ENCODE results near the gene PTPRN2. TPM values are rescaled to one million over a fixed set of nuclear protein-coding genes. Genes with fewer than 3 reads are reported as not detected.

The PTPRN2 gene
- total RNA-seq, 2 experiments from 2014 or later, result 0.70 TPM; not detected in 1

DNA sequence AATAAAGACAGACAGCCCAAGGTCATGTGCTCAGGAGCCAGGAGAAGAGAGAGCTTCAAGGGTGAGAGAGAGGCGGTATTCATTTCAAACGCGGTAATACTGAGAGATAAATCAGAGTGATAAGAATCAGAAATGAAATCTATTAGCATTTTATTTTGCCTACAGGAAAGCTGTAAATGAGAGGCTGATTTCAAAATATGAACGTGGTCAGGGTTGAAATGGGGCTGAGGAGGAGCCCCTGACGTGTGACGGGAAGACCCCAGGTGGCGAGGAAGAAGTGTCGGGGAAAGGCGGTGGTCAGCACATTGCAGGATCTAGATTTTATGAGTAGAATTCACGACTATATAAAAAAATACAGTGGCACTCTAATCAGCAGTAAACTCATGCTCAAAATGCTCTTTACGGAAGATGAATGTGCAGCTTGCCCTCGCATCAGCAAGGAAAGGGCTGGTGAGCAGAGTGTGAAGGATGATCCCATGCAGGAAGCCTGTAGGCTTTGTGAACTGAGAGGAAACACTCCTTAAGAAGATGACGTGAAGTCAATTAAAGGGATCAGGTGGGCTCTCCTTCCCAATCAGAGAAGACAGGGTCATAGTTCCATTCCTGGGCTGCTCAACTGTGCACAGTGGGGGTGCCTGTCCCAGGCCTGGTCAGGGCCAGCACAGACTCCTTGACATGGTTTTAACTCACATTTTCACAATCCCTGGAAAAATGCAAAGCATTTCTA is 360.2 kb downstream of the PTPRN2 start:
- Histone ChIP-seq H3K9me2 (ENCODE audit: insufficient read depth, low read length) (no peaks in the 10 kb centered on the region), H4K20me1 (ENCODE audit: insufficient read depth, low read length) (no peaks in the 10 kb centered on the region), H3K9me3 (ENCODE audit: low read length) (no peaks in the 10 kb centered on the region), H3K36me3 (ENCODE audit: insufficient read depth, low read length) (no peaks in the 10 kb centered on the region), H3K4me1 (ENCODE audit: insufficient read depth, low read length, poor library complexity, severe bottlenecking) (no peaks in the 10 kb centered on the region), H3K79me2 (ENCODE audit: insufficient read depth, low read depth, low read length) (no peaks in the 10 kb centered on the region), H3K4me3 (ENCODE audit: low read depth, low read length, poor library complexity, severe bottlenecking) (no peak overlapping the region), H3K4me2 (ENCODE audit: low read length) (no peak overlapping the region), H2AFZ (ENCODE audit: low read length) (no peak overlapping the region), H3K27ac (ENCODE audit: low read depth, low read length, poor library complexity, severe bottlenecking) (no peak overlapping the region)
- DNase-seq (ENCODE audit: low spot score), result no peak
- ChIA-PET CTCF (ENCODE audit: unreplicated experiment) (interaction anchor here (0.6 kb wide), 1 partner anchor 29 kb away, joined by 3 read pairs; no protein-coding TSS in a partner anchor), POLR2A (no interaction called here)
- no TSS peak for BruUV-seq (replicated peaks)
- TF ChIP-seq, protein P1, sequence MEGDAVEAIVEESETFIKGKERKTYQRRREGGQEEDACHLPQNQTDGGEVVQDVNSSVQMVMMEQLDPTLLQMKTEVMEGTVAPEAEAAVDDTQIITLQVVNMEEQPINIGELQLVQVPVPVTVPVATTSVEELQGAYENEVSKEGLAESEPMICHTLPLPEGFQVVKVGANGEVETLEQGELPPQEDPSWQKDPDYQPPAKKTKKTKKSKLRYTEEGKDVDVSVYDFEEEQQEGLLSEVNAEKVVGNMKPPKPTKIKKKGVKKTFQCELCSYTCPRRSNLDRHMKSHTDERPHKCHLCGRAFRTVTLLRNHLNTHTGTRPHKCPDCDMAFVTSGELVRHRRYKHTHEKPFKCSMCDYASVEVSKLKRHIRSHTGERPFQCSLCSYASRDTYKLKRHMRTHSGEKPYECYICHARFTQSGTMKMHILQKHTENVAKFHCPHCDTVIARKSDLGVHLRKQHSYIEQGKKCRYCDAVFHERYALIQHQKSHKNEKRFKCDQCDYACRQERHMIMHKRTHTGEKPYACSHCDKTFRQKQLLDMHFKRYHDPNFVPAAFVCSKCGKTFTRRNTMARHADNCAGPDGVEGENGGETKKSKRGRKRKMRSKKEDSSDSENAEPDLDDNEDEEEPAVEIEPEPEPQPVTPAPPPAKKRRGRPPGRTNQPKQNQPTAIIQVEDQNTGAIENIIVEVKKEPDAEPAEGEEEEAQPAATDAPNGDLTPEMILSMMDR (conservative IDR thresholded peaks at IDR 0.05; ENCODE audit: low read length), result no peak
- TF ChIP-seq EZH2phosphoT487 (IDR thresholded peaks at IDR 0.05; ENCODE audit: borderline replicate concordance, low read depth, low read length), result no peak
- intact Hi-C loops (cut with micrococcal nuclease; ENCODE audit: unreplicated experiment), result no loop called here

DNA sequence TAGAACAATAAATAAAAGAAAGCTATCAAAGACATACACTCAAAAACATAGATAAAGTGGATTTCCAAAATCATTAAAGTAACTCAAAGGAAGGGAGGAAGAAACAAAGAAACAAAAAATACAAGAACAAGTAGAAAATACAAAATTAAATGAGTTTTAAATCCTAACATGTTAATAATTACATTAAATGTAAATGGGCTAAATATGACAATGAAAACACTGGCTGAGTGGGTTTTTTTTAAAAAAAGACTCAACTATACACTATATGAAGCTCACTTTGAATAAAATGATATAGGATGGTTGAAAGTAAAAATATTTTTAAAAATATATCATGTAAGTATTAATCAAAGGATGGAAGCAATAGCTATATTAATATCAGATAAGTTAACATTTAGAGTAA is 371.4 kb downstream of the PTPRN2 start:
- ChIA-PET POLR2A (no interaction called here), CTCF (ENCODE audit: unreplicated experiment) (no interaction called here)
- Histone ChIP-seq H3K79me2 (ENCODE audit: insufficient read depth, low read depth, low read length) (no peaks in the 10 kb centered on the region), H3K4me1 (ENCODE audit: insufficient read depth, low read length, poor library complexity, severe bottlenecking) (no peaks in the 10 kb centered on the region), H3K4me3 (ENCODE audit: low read depth, low read length, poor library complexity, severe bottlenecking) (no peak overlapping the region), H3K4me2 (ENCODE audit: low read length) (no peak overlapping the region), H2AFZ (ENCODE audit: low read length) (no peak overlapping the region), H3K36me3 (ENCODE audit: insufficient read depth, low read length) (no peaks in the 10 kb centered on the region), H3K9me3 (ENCODE audit: low read length) (0 out of 2 replicates have a peak, but pooled peaks cover 4% of the 10 kb centered on the region), H4K20me1 (ENCODE audit: insufficient read depth, low read length) (no peaks in the 10 kb centered on the region), H3K9me2 (ENCODE audit: insufficient read depth, low read length) (no peaks in the 10 kb centered on the region), H3K27ac (ENCODE audit: low read depth, low read length, poor library complexity, severe bottlenecking) (no peak overlapping the region)
- DNase-seq (ENCODE audit: low spot score), result no peak
- no TSS peak for BruUV-seq (replicated peaks)
- TF ChIP-seq EZH2phosphoT487 (IDR thresholded peaks at IDR 0.05; ENCODE audit: borderline replicate concordance, low read depth, low read length), result no peak
- TF ChIP-seq, protein P1 (conservative IDR thresholded peaks at IDR 0.05; ENCODE audit: low read length), result no peak
- intact Hi-C loops (cut with micrococcal nuclease; ENCODE audit: unreplicated experiment), result no loop called here

DNA sequence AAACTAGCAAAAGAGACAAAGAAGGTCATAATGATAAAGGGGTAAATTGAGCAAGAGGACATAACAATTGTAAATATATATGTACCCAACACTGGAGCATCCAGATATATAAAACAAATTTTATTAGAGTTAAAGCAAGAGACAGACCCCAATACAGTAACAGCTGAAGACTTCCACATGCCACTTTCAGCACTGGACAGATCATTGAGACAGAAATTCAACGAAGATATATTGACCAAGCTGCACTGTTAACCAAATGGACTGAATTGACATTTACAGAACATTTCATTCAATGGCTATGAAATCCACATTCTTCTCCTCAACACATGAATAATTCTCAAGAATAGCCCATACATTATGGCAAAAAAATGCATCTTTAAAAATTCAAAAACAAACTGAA is 378.2 kb downstream of the PTPRN2 start:
- Histone ChIP-seq H2AFZ (ENCODE audit: low read length) (no peak overlapping the region), H3K4me2 (ENCODE audit: low read length) (no peak overlapping the region), H4K20me1 (ENCODE audit: insufficient read depth, low read length) (no peaks in the 10 kb centered on the region), H3K4me1 (ENCODE audit: insufficient read depth, low read length, poor library complexity, severe bottlenecking) (no peaks in the 10 kb centered on the region), H3K9me2 (ENCODE audit: insufficient read depth, low read length) (no peaks in the 10 kb centered on the region), H3K4me3 (ENCODE audit: low read depth, low read length, poor library complexity, severe bottlenecking) (no peak overlapping the region), H3K36me3 (ENCODE audit: insufficient read depth, low read length) (no peaks in the 10 kb centered on the region), H3K27ac (ENCODE audit: low read depth, low read length, poor library complexity, severe bottlenecking) (no peak overlapping the region), H3K79me2 (ENCODE audit: insufficient read depth, low read depth, low read length) (no peaks in the 10 kb centered on the region), H3K9me3 (ENCODE audit: low read length) (no peaks in the 10 kb centered on the region)
- CTCF ChIA-PET (ENCODE audit: unreplicated experiment), result no interaction called here
- intact Hi-C loops (cut with micrococcal nuclease; ENCODE audit: unreplicated experiment), result no loop called here
- no peak for DNase-seq (ENCODE audit: low spot score)
- no TSS peak for BruUV-seq (replicated peaks)
- POLR2A ChIA-PET, result no interaction called here
- no peak for TF ChIP-seq EZH2phosphoT487 (IDR thresholded peaks at IDR 0.05; ENCODE audit: borderline replicate concordance, low read depth, low read length)
- TF ChIP-seq, protein P1 (conservative IDR thresholded peaks at IDR 0.05; ENCODE audit: low read length), result no peak

Measured in OCI-LY7 (cell line).